ENCODE data around the gene PALLD. TPM values are rescaled to one million over a fixed set of nuclear protein-coding genes. Genes with fewer than 3 reads are reported as not detected.

Gene PALLD
- total and polyA plus RNA-seq, 2 donors (not counting 3 experiments of a cell fraction or from before 2014, with no cell fraction given) = 13.4 to 48.2 TPM

DNA sequence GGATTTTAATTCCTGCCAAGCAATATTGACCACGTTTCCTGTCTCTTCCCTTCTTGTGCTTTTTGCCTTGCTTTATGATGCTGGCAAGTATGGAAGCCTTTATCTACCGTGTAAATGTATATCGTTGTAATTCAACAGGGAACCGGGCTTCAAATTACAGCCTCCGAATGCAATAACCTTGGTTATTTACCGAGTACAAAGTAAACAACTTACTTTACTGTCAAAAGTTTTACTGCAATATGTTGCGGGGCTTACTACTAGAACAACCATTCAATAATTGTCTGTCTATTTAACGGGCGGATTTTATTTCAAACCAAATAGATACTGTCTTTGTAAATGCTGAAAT is 73.1 kb downstream of the PALLD start:
- no peaks in the 10 kb centered on the region for H4K20me1 ChIP-seq (replicated peaks; ENCODE audit: control insufficient read depth, extremely low read depth, insufficient read depth, low read length)
- BruUV-seq (replicated peaks) = no TSS peak
- ChIA-PET CTCF (no interaction called here), POLR2A (no interaction called here)
- peak overlapping the region; percentile 58 for H2AFZ ChIP-seq (ENCODE audit: low read depth, low read length)
- peak overlapping the region in 1 of 3 experiments; percentile 30 for H3K4me3 ChIP-seq (replicated peaks in 1 of 3; ENCODE audit: insufficient read depth in 1 of 3, low read depth in 1 of 3, low read length in 3 of 3)
- TF ChIP-seq POLR2AphosphoS5 (IDR thresholded peaks at IDR 0.05; ENCODE audit: insufficient read depth, low read depth, low read length) (no peak), POLR2A (IDR thresholded peaks at IDR 0.05; ENCODE audit: low read depth, low read length) (no peak), EZH2 (IDR thresholded peaks at IDR 0.05; ENCODE audit: borderline replicate concordance, low read depth, low read length, severe bottlenecking) (no peak), GATA2 (IDR thresholded peaks at IDR 0.05; ENCODE audit: insufficient read depth, insufficient read length, low read depth, low read length) (no peak), MYC (IDR thresholded peaks at IDR 0.05; ENCODE audit: low read depth, low read length) (no peak), FOS (IDR thresholded peaks at IDR 0.05; ENCODE audit: borderline replicate concordance, insufficient read depth, low read length) (no peak), JUN (IDR thresholded peaks at IDR 0.05; ENCODE audit: borderline replicate concordance, insufficient read depth, insufficient read length, low read depth) (no peak)
- TF ChIP-seq, protein P1, sequence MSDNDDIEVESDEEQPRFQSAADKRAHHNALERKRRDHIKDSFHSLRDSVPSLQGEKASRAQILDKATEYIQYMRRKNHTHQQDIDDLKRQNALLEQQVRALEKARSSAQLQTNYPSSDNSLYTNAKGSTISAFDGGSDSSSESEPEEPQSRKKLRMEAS (IDR thresholded peaks at IDR 0.05; ENCODE audit: insufficient read depth, insufficient read length) = no peak
- TF ChIP-seq, protein P2, sequence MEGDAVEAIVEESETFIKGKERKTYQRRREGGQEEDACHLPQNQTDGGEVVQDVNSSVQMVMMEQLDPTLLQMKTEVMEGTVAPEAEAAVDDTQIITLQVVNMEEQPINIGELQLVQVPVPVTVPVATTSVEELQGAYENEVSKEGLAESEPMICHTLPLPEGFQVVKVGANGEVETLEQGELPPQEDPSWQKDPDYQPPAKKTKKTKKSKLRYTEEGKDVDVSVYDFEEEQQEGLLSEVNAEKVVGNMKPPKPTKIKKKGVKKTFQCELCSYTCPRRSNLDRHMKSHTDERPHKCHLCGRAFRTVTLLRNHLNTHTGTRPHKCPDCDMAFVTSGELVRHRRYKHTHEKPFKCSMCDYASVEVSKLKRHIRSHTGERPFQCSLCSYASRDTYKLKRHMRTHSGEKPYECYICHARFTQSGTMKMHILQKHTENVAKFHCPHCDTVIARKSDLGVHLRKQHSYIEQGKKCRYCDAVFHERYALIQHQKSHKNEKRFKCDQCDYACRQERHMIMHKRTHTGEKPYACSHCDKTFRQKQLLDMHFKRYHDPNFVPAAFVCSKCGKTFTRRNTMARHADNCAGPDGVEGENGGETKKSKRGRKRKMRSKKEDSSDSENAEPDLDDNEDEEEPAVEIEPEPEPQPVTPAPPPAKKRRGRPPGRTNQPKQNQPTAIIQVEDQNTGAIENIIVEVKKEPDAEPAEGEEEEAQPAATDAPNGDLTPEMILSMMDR (IDR thresholded peaks at IDR 0.05; ENCODE audit: extremely low read depth in 1 of 2, insufficient read depth in 1 of 2, low read depth in 1 of 2, low read length in 2 of 2) = no peak
- no peaks in the 10 kb centered on the region for H3K9me3 ChIP-seq (replicated peaks; ENCODE audit: control insufficient read depth, insufficient read depth, low read length)
- H3K9ac ChIP-seq (replicated peaks; ENCODE audit: extremely low read depth, insufficient read depth, low read length) = peak overlapping the region; percentile 45
- H3K27ac ChIP-seq (ENCODE audit: insufficient read depth, low read depth, low read length) = peak overlapping the region; percentile 39
- no peaks in the 10 kb centered on the region for H3K79me2 ChIP-seq (ENCODE audit: control insufficient read depth, insufficient read depth, low read length)
- DNase-seq (ENCODE audit: low read depth, low spot score) (peak; percentile 57), FAIRE-seq (no peak)
- intact Hi-C loops (cut with micrococcal nuclease) (loop anchor here (1.0 kb wide), 1 partner anchor 12 kb away; no protein-coding TSS in a partner anchor), dilution Hi-C loops (cut with MboI; ENCODE audit: extremely low pct_ligation_motif_present, low sequenced_read_pairs) (no loop called here)
- H3K36me3 ChIP-seq (ENCODE audit: control insufficient read depth in 2 of 2, extremely low read depth in 1 of 2, insufficient read depth in 2 of 2, low read length in 2 of 2) = no peaks in the 10 kb centered on the region
- no peaks in the 10 kb centered on the region for H3K9me1 ChIP-seq (replicated peaks; ENCODE audit: control insufficient read depth, extremely low read depth, insufficient read depth, low read length)
- H3K4me2 ChIP-seq (ENCODE audit: insufficient read depth, low read length) = peak overlapping the region; percentile 53
- H3K27me3 ChIP-seq (ENCODE audit: control insufficient read depth in 2 of 2, insufficient read depth in 2 of 2, low read length in 2 of 2) = no peaks in the 10 kb centered on the region
- peaks cover 26% of the 10 kb centered on the region for H3K4me1 ChIP-seq (ENCODE audit: control insufficient read depth, extremely low read depth, insufficient read depth, low read length)

Data from endothelial cell of umbilical vein (primary cell).